Right lobe of liver (tissue), 6 donors: Measurements from ENCODE around the gene PDCD5. TPM values are rescaled to one million over a fixed set of nuclear protein-coding genes. Genes with fewer than 3 reads are reported as not detected.

Experiments
- ATAC-seq, 4 donors: fragments of 200-7000 bp; cut with Tn5 transposase; one replicate each; pipeline ENCODE4 v1.9.1; 2020; ENCODE audit warnings: mild to moderate bottlenecking in 4 of 4, moderate library complexity in 4 of 4
- DNase-seq, 3 donors: peaks; one replicate each; pipeline ENCODE4 v3.0.0-alpha.2; 2020
- H3K27ac ChIP-seq, 3 donors: fragments of 200-600 bp; one replicate each; pipeline ENCODE4 v1.8.0; 2022
- H3K27me3 ChIP-seq, 2 donors: fragments of 200-600 bp; one replicate each; pipeline ENCODE4 v1.8.0; 2022
- H3K36me3 ChIP-seq, 4 donors: fragments of 200-600 bp; sonication (generic) in 1 of 4; one replicate each; pipeline versions ENCODE4 v1.5.1 to v1.8.0; 2017 to 2022; ENCODE audit warnings: control low read depth in 1 of 4
- H3K4me1 ChIP-seq, 4 donors: fragments of 200-600 bp; sonication (generic) in 1 of 4; one replicate each; pipeline versions ENCODE4 v1.5.1 to v1.8.0; 2017 to 2022; ENCODE audit warnings: control low read depth in 1 of 4
- H3K4me3 ChIP-seq, 3 donors: fragments of 200-600 bp; one replicate each; pipeline ENCODE4 v1.8.0; 2022
- H3K9me3 ChIP-seq, 4 donors: fragments of 200-600 bp; sonication (generic) in 1 of 4; one replicate each; pipeline versions ENCODE4 v1.5.1 to v1.8.0; 2017 to 2022; ENCODE audit warnings: control low read depth in 1 of 4
- CTCF ChIP-seq, 4 donors: fragments of 200-600 bp in 3 of 4; fragments of 450-650 bp in 1 of 4; IDR thresholded peaks; one replicate each; pipeline versions ENCODE4 v1.5.1 to v1.8.0; 2016 to 2022; ENCODE audit warnings: antibody characterized with exemption in 4 of 4, mild to moderate bottlenecking in 2 of 4
- POLR2A ChIP-seq: fragments of 450-650 bp; IDR thresholded peaks from one replicate; pipeline ENCODE4 v1.6.1; 2017; ENCODE audit warnings: antibody characterized with exemption, mild to moderate bottlenecking
- WGBS: methylation state at CpG from one replicate; pipeline ENCODE4 v1.1.6; 2018; ENCODE audit warnings: low coverage, low lambda C conversion rate; ENCODE audit not compliant: insufficient coverage; ENCODE audit errors: missing lambda C conversion rate; 5-methylcytosine and 5-hydroxymethylcytosine counted together
- intact Hi-C, 2 donors: fragments of 100-400 bp; cut with DNase I; formaldehyde crosslinking; loops; one replicate each; pipeline versions ENCODE4 v1.11.2 to v1.14.1; 2022
- long read RNA-seq: library from polyadenylated mRNA; unstranded; transcript quantifications from one replicate; pipeline ENCODE4 v2.0.0, GENCODE V29; 2019
- total RNA-seq, 6 experiments: library from RNA; depleted of rRNA in 2 of 6; stranded (reverse); fragments of >200 nt in 2 of 6; fragmentation: NEBNext Ultra II Directional in 3 of 6; extraction: Animal tissue kit (Norgen Biotek cat#: 25700) in 3 of 6; gene quantifications; one replicate each; pipeline versions ENCODE4 v1.1.0 to v1.2.4, GENCODE V29; 2016 to 2023
- donor health status: DM: no; HTN: yes; CAD: no.
- donor health status: DM: no; HTN: no; CAD: no.
- donor health status: DM: no; HTN: no; CAD: no.
- donor health status: DM: no; HTN: yes; CAD: no.
- donor health status: DM: no; HTN: yes; CAD: no.

Gene PDCD5
- 10 to 100 TPM; 25.2 to 82.8 (median 42.8) TPM for total RNA-seq
- long read RNA-seq, transcript PDCD5-207 (6 exons, 699 nt) = major isoform, 28 of 32 reads
- long read RNA-seq, partial matches to known transcripts = 2 of 32 reads
- long read RNA-seq, other reads (novel, unspliced or antisense) = 1 of 32 reads

GRCh38 chr19:32580901-32581704 is at the start of gene PDCD5:
Gene PDCD5, plus strand, starts transcription at chr19:32581190. Its CDS starts 72 bp downstream, at chr19:32581262.
- WGBS = 0% methylated on average over 10 of the region's 81 CpGs
- H3K4me3 ChIP-seq = peak within 1 kb of the TSS; percentile 86 to 93 (median 88)
- ATAC-seq (peak; percentile 98 to 99 (median 98)), DNase-seq (peak; percentile 98)
- peaks cover 0 to 7% (median 0%) of the 10 kb centered on the region in 4 donors for H3K4me1 ChIP-seq
- no peak for TF ChIP-seq CTCF (IDR thresholded peaks at IDR 0.05)
- TF ChIP-seq POLR2A = peak; percentile 82
- H3K36me3 ChIP-seq = peaks cover 0 to 18% (median 0%) of the 10 kb centered on the region in 4 donors
- no peaks in the 10 kb centered on the region for H3K27me3 ChIP-seq
- peak within 1 kb of the TSS; percentile 62 to 78 (median 77) for H3K27ac ChIP-seq
- intact Hi-C loops = no loop called here
- no peaks in the 10 kb centered on the region for H3K9me3 ChIP-seq

GRCh38 chr19:32532233-32532632 is 48.8 kb upstream of the PDCD5 start:
- ATAC-seq (no peak), DNase-seq (no peak)
- H3K9me3 ChIP-seq = peaks cover 0 to 3% (median 0%) of the 10 kb centered on the region in 4 donors
- no peaks in the 10 kb centered on the region for H3K36me3 ChIP-seq
- H3K4me1 ChIP-seq = no peaks in the 10 kb centered on the region
- H3K27me3 ChIP-seq = no peaks in the 10 kb centered on the region
- intact Hi-C loops = no loop called here
- TF ChIP-seq POLR2A (no peak), CTCF (IDR thresholded peaks at IDR 0.05) (no peak)
- no peak overlapping the region for H3K27ac ChIP-seq
- H3K4me3 ChIP-seq = no peak overlapping the region
- WGBS = 96% methylated on average over 3 of the region's 3 CpGs

- 32% methylated on average over 4 of the region's 5 CpGs for WGBS
- Histone ChIP-seq H3K9me3 (no peaks in the 10 kb centered on the region), H3K27me3 (no peaks in the 10 kb centered on the region), H3K4me3 (no peak overlapping the region), H3K4me1 (peaks cover 0 to 5% (median 0%) of the 10 kb centered on the region in 4 donors), H3K27ac (no peak overlapping the region), H3K36me3 (no peaks in the 10 kb centered on the region)
- intact Hi-C loops = no loop called here
- TF ChIP-seq POLR2A (no peak), CTCF (IDR thresholded peaks at IDR 0.05) (no peak)
- no peak for ATAC-seq
- DNase-seq = no peak
These were observed 43.4 kb upstream of the PDCD5 start for GRCh38 chr19:32537580-32537979.

GRCh38 chr19:32539240-32539916 is 41.6 kb upstream of the PDCD5 start:
- Histone ChIP-seq H3K9me3 (no peaks in the 10 kb centered on the region), H3K4me3 (no peak overlapping the region), H3K4me1 (peaks cover 0 to 5% (median 0%) of the 10 kb centered on the region in 4 donors), H3K36me3 (no peaks in the 10 kb centered on the region), H3K27me3 (no peaks in the 10 kb centered on the region), H3K27ac (peak overlapping the region in 1 of 3 donors; percentile 59)
- WGBS = 32% methylated on average over 6 of the region's 12 CpGs
- ATAC-seq (peak in 3 of 4 donors; percentile 38 to 95 (median 52)), DNase-seq (peak in 2 of 3 donors; percentile 62 to 68)
- TF ChIP-seq POLR2A = no peak
- TF ChIP-seq CTCF (IDR thresholded peaks at IDR 0.05) = no peak
- intact Hi-C loops = no loop called here
